HG02943 (cell line): Measurements from ENCODE around the gene TNPO3.
"Not testable (repeated sequence)": the region's sequence is repeated elsewhere in the genome, so short reads cannot be mapped to it uniquely, and the experiment has no call there.

Experiments used
- ATAC-seq: cut with Tn5 transposase; IDR thresholded peaks from one replicate; pipeline ENCODE4 v1.9.1; 2021; ENCODE audit warnings: mild to moderate bottlenecking, low read depth, moderate library complexity; ENCODE audit not compliant: unreplicated experiment

The TNPO3 gene

GRCh38 chr7:129017933-129018538 lies 36.9 kb downstream of the TNPO3 start:
- no peak for ATAC-seq

- ATAC-seq, result no peak
Observed at GRCh38 chr7:129017264-129017663, 37.6 kb downstream of the TNPO3 start.

GRCh38 chr7:129014501-129015101 lies 40.3 kb downstream of the TNPO3 start:
- ATAC-seq, result no peak

GRCh38 chr7:129013048-129013724 lies 41.7 kb downstream of the TNPO3 start:
- ATAC-seq, result no peak

GRCh38 chr7:129012641-129013040 lies 42.3 kb downstream of the TNPO3 start:
- no peak for ATAC-seq

GRCh38 chr7:129010075-129010474 lies 44.8 kb downstream of the TNPO3 start:
- no peak for ATAC-seq

GRCh38 chr7:129009437-129009836 lies 45.5 kb downstream of the TNPO3 start:
- no peak for ATAC-seq

GRCh38 chr7:129008645-129009414 lies 46.1 kb downstream of the TNPO3 start:
- ATAC-seq, result no peak

- ATAC-seq, result no peak
Observed at GRCh38 chr7:129007572-129007971, 47.3 kb downstream of the TNPO3 start.

GRCh38 chr7:129006636-129007414 lies 48.1 kb downstream of the TNPO3 start:
- no peak for ATAC-seq

GRCh38 chr7:129005186-129005585 lies 49.7 kb downstream of the TNPO3 start:
- ATAC-seq, result no peak

GRCh38 chr7:128997181-128997580 lies 57.7 kb downstream of the TNPO3 start:
- no peak for ATAC-seq

- ATAC-seq, result not testable (repeated sequence)
Observed at GRCh38 chr7:128994560-128994959, 60.4 kb downstream of the TNPO3 start.

- ATAC-seq, result no peak
Observed at GRCh38 chr7:128993419-128993818, 61.5 kb downstream of the TNPO3 start.

GRCh38 chr7:128989961-128990360 lies 65.0 kb downstream of the TNPO3 start:
- ATAC-seq, result no peak

- no peak for ATAC-seq
Observed at GRCh38 chr7:128988372-128988771, 66.5 kb downstream of the TNPO3 start.

GRCh38 chr7:128986609-128987008 lies 68.3 kb downstream of the TNPO3 start:
- no peak for ATAC-seq

- no peak for ATAC-seq
Observed at GRCh38 chr7:128985660-128986059, 69.3 kb downstream of the TNPO3 start.

GRCh38 chr7:128982105-128982504 lies 72.8 kb downstream of the TNPO3 start:
- ATAC-seq, result no peak

- no peak for ATAC-seq
Observed at GRCh38 chr7:128974241-128974934, 80.5 kb downstream of the TNPO3 start.
